ENCODE results near the gene TSSK3. TPM values are rescaled to one million over a fixed set of nuclear protein-coding genes. Genes with fewer than 3 reads are reported as not detected.
A peak's percentile ranks its signal among the peaks of the same experiment; 100 is the strongest.

TSSK3 gene
- total and polyA plus RNA-seq, 2 of the 8 experiments (the other 6 are each of a cell fraction or from before 2014, with no cell fraction given): 1.2 TPM

- H2AFZ ChIP-seq (ENCODE audit: low read length): no peak overlapping the region
- no peak overlapping the region for H3K23ac ChIP-seq (ENCODE audit: insufficient read length)
- peak overlapping the region in 1 of 4 experiments; percentile 53; a peak in 2 of 8 replicates for H3K4me3 ChIP-seq (ENCODE audit: extremely low read depth in 1 of 4, insufficient read depth in 2 of 4, low read depth in 3 of 4, low read length in 4 of 4)
- peaks cover 9% of the 10 kb centered on the region; the same call in 1 of the 2 replicates for H3K23me2 ChIP-seq (ENCODE audit: low read depth, low read length)
- peaks cover 3 to 24% (median 14%) of the 10 kb centered on the region in 4 experiments for H3K27me3 ChIP-seq (replicated peaks in 1 of 4; ENCODE audit: control insufficient read depth in 3 of 4, extremely low read depth in 1 of 4, insufficient read depth in 3 of 4, low read length in 3 of 4)
- H2AK5ac ChIP-seq (ENCODE audit: low read depth, low read length): no peak overlapping the region
- peak overlapping the region; percentile 62; the same call in 1 of the 2 replicates for H4K8ac ChIP-seq (ENCODE audit: extremely low read depth, insufficient read depth, low read length)
- H3K27ac ChIP-seq (ENCODE audit: low read depth, low read length): no peak overlapping the region
- peaks cover 0 to 19% (median 6%) of the 10 kb centered on the region in 4 experiments; a peak in 4 of 8 replicates for H3K36me3 ChIP-seq (ENCODE audit: control insufficient read depth in 2 of 4, insufficient read depth in 4 of 4, low read length in 3 of 4)
- H4K5ac ChIP-seq (ENCODE audit: insufficient read length, low read depth, low read length): no peak overlapping the region
- POLR2A ChIA-PET (ENCODE audit: partially characterized antibody): interaction anchor here (1.7 to 6.8 kb wide), 6 partner anchors 11 to 30 kb away, joined by 3 to 68 read pairs (median 28); partner anchors contain the start of gene MARCKSL1
- no peak overlapping the region for H4K91ac ChIP-seq (replicated peaks; ENCODE audit: insufficient read length, low read length)
- DNase-seq (ENCODE audit: low read depth in 1 of 2, low spot score in 2 of 2) (no peak), FAIRE-seq (no peak)
- no peak overlapping the region for H3K9ac ChIP-seq (replicated peaks in 1 of 4; ENCODE audit: extremely low read depth in 1 of 4, low read depth in 3 of 4, low read length in 3 of 4)
- no peaks in the 10 kb centered on the region for H3K79me1 ChIP-seq (ENCODE audit: low read depth, low read length)
- H4K20me1 ChIP-seq (replicated peaks in 1 of 2; ENCODE audit: control insufficient read depth in 1 of 2, insufficient read depth in 2 of 2, low read length in 2 of 2): peaks cover 0 to 5% of the 10 kb centered on the region in 2 experiments
- no peak overlapping the region; the same call in 1 of the 2 replicates for H3K18ac ChIP-seq (ENCODE audit: extremely low read depth, low read length)
- H3K4me1 ChIP-seq (replicated peaks in 1 of 4; ENCODE audit: control insufficient read depth in 3 of 4, insufficient read depth in 4 of 4, low read length in 3 of 4): peaks cover 0 to 3% (median 1%) of the 10 kb centered on the region in 4 experiments; a peak in 4 of 7 replicates
- no peak overlapping the region for H3K14ac ChIP-seq (ENCODE audit: insufficient read length)
- H3K79me2 ChIP-seq (ENCODE audit: control insufficient read depth in 1 of 2, insufficient read depth in 2 of 2, low read length in 2 of 2): no peaks in the 10 kb centered on the region
- H3K9me3 ChIP-seq (ENCODE audit: insufficient read depth in 2 of 2, low read depth in 1 of 2, low read length in 1 of 2): no peaks in the 10 kb centered on the region; a peak in 1 of 4 replicates
- CTCF ChIA-PET (ENCODE audit: partially characterized antibody): interaction anchor here (1.3 kb wide), 1 partner anchor 145 kb away, joined by 3 read pairs; no protein-coding TSS in a partner anchor
- WGBS, 2 experiments (ENCODE audit: extremely low coverage in 1 of 2, insufficient coverage in 1 of 2, insufficient read length in 1 of 2, insufficient replicate concordance in 2 of 2, low coverage in 1 of 2, low lambda C conversion rate in 2 of 2, missing lambda C conversion rate in 1 of 2): 58% methylated on average over 26 of the region's 35 CpGs; no CpG with 5 or more reads in 1 of the 2 experiments
- no peak overlapping the region for H2BK20ac ChIP-seq (ENCODE audit: low read length)
- H3K4ac ChIP-seq (replicated peaks; ENCODE audit: insufficient read length, low read depth, low read length): no peak overlapping the region
- H2BK5ac ChIP-seq (ENCODE audit: low read depth, low read length): no peak overlapping the region
- H2BK120ac ChIP-seq (replicated peaks; ENCODE audit: low read depth, low read length): no peak overlapping the region
- H3K56ac ChIP-seq (replicated peaks; ENCODE audit: insufficient read length, low read depth, low read length): no peak overlapping the region
- no peak overlapping the region for H2BK15ac ChIP-seq (ENCODE audit: low read length)
- H3K4me2 ChIP-seq (ENCODE audit: insufficient read depth in 1 of 2, low read depth in 2 of 2, low read length in 2 of 2): peak overlapping the region; percentile 49 to 68; a peak in 3 of 4 replicates
- H2BK12ac ChIP-seq (ENCODE audit: low read depth, low read length): no peak overlapping the region
- TF ChIP-seq SUZ12 (IDR thresholded peaks at IDR 0.05; ENCODE audit: low read length): no peak
- TF ChIP-seq EP300 (IDR thresholded peaks at IDR 0.05; ENCODE audit: borderline replicate concordance in 1 of 2, low read depth in 2 of 2, low read length in 2 of 2): no peak
- TF ChIP-seq HDAC6 (IDR thresholded peaks at IDR 0.05; ENCODE audit: low read depth, low read length): no peak
- TF ChIP-seq E2F6 (IDR thresholded peaks at IDR 0.05): peak; percentile 100
- TF ChIP-seq PHF8 (conservative IDR thresholded peaks at IDR 0.05; ENCODE audit: low read depth, low read length): no peak
- peak; percentile 58 for TF ChIP-seq CREB1 (IDR thresholded peaks at IDR 0.05)
- peak; percentile 27 for TF ChIP-seq EZH2 (IDR thresholded peaks at IDR 0.05; ENCODE audit: low read depth, low read length, severe bottlenecking)
- TF ChIP-seq SIN3A (conservative IDR thresholded peaks at IDR 0.05 in 1 of 2, IDR thresholded peaks at IDR 0.05 in 1 of 2; ENCODE audit: low read depth in 1 of 2, low read length in 2 of 2): 0 out of 4 replicates have a peak, but pooled peaks of 1 of the 2 experiments have one; percentile 56
- no peak for TF ChIP-seq KDM1A (IDR thresholded peaks at IDR 0.05; ENCODE audit: borderline replicate concordance, low read length)
- TF ChIP-seq TCF12 (IDR thresholded peaks at IDR 0.05; ENCODE audit: low read depth, low read length): no peak
- peak; percentile 99 for TF ChIP-seq MAX (IDR thresholded peaks at IDR 0.05)
- TF ChIP-seq CBX8 (IDR thresholded peaks at IDR 0.05; ENCODE audit: borderline replicate concordance, low read depth, low read length): no peak
Observed at GRCh38 chr1:32361308-32361673, 1.0 kb upstream of the TSSK3 start.

Data from H1 (cell line).